Measurements from ENCODE around the gene NFIA.

DNA sequence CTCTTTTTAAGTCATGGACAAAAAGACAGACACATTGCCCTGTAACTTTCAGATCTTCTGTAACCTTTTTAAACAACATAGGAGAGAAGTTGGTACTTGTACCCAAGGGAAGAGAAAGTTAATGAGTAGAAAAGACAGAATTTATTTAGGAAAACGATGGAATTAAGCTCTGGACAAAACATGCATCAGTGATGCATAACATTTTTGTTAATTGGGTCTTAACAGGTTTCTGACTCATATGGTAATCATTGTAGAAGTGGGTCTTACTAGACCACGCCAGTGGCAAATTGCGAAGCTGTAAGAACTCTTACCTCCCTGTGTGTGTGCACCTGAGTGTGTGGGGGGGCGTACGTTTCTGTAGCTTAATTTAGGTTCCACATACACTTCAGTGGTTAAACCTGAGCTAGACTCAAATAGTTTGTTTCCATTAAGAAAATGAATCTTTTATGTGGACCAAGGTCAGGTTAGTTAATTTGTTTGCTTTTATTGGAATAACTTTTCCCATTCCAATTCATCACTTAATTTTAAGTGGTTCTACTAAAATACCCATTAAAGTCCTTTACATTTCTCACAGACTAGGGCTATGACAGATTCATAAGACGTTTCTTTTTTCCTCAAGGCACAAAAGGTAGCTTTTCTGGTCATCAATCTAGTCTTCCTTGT lies 48.1 kb downstream of the NFIA start:
- no peak for TF ChIP-seq CTCF (IDR thresholded peaks at IDR 0.05)
- no peak for TF ChIP-seq EZH2 (IDR thresholded peaks at IDR 0.05; ENCODE audit: borderline replicate concordance, insufficient read depth, low read depth, low read length, poor library complexity, severe bottlenecking)

Measured in B cell (primary cell).